Stimulated activated naive CD8-positive, alpha-beta T cell treated with anti-CD3 and anti-CD28 coated beads, Interleukin-15, Interleukin-2, amounts not matched to agents 100 U/mL and 50 U/mL, for 24 hours (primary cell): Measurements from ENCODE around the gene TTC39A.
"Not testable (repeated sequence)": the region's sequence is repeated elsewhere in the genome, so short reads cannot be mapped to it uniquely, and the experiment has no call there.

ENCODE experiments used
- ATAC-seq: fragments of 150-1000 bp; cut with Tn5 transposase; one replicate; pipeline ENCODE4 v1.10.0; 2021
- DNase-seq: peaks from one replicate; pipeline ENCODE4 v3.0.0; 2021

TTC39A gene

DNA sequence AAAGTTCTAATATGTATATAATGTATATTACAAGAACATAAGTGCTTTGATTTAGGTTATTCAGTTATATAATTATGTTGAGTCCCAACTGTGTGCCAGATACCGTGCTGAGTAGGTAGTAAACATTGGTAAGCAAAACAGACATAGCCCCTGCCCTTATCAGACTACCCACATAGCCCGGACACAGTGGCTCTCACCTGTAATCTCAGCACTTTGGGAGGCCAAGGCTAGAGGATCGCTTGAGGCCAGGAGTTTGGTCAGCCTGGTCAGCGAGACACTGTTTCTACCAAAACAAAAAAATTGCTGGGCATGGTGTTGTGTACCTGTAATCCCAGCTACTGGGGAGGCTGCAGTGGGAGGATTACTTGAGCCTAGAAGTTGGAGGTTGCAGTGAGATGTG is 63.6 kb downstream of the TTC39A start:
- ATAC-seq (no peak), DNase-seq (no peak)

DNA sequence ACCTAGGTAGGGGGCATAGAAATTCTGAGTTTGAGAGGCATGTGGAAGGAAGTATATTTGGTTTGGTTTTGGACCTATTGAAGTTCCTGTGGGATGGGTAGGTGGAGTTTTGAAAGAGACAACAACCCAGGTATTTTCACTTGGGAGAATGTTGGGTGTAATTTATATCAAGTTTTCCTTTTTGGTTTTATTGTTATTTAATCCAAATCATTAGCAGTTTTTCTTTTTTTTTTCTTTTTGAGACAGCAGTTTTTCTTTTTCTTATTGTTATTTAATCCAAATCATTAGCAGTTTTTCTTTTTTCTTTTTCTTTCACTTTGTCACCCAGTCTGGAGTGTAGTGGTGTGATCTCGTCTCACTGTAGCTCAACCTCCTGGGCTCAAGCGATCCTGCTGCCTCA is 64.2 kb downstream of the TTC39A start:
- ATAC-seq (no peak), DNase-seq (no peak)

DNA sequence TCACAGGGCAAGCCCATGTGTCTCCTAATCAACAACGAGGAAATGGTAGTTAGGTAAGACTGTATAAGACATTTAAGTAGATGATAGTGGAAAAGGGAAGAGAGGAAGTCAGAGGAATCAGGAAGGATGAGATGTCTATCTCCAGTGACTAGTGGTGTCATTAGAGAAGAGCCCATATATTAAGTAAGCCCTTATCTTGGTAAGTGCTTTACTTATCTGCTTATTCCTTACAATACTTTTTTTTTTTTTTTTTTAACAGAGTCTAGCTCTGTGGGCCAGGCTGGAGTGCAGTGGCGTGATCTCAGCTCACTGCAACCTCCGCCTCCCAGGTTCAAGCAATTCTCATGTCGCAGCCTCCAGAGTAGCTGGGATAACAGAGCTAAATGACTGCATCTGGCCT is 64.7 kb downstream of the TTC39A start:
- DNase-seq, result no peak
- ATAC-seq, result no peak

DNA sequence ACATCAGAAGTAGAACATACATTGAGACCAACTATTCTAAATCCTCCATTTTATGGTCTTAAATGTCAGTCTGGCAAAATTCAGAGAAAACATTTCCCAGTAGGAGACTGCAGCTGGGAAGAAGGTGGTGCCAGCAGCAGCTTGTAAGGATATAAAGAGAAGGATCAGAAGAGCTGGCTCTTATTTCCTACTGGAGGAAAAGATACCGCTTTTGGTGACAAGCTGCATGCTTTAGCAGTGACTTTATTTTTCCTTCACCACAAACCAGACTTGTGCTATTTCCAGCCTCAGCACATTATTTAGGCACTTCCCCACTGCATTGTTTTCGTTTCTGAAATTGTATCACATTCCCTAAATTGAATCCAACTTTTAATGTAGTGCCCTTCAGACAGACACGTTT is 65.9 kb downstream of the TTC39A start:
- DNase-seq (no peak), ATAC-seq (no peak)

DNA sequence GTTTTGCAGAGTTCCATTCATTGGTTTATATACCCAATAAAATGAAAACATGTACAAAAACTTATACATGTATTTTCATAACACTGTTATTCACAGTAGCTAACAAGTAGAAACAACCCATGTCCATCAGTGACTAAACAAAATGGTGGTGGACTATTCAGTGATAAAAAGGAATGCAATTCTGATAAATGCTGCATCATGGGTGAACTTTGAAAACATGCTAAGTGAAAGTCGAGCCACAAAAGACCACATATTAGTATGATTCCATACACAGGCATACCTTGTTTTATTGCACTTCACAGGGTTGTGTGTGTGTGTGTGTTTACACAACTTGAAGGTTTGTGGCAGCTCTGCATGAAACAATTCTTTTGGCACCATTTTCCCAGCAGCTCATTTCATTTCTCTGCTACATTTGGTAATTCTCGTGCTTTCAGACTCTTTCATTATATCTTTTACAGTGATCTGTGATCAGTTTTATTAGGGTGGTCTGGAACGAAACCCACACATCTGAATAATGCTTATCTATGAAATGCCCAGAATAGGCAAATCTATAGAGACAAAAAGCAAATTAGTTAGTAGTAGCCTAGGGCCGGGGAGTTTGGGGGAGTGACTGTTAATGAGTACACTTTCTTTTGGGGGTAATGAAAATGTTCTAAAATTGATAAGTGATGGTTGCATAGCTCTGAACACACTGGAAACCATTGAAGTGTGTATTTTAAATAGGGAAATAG is 67.0 kb downstream of the TTC39A start:
- DNase-seq, result no peak
- no peak for ATAC-seq

DNA sequence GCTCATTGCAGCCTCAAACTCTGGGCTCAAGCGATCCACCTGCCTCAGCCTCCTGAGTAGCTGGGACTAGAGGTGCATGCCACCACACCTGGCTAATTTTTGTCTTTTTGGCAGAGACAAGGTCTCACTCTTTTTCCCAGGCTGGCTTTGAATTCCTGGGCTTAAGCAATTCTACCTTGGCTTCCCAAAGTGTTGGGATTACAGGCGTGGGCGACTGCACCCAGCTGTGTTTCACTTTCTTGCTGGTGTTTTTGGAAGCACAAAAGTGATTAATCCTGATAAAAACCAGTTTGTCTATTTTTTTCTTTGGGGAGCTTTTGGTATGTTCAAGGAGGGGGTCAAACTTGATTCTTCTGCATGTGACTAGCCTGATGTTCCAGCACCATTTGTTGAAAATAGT is 75.0 kb downstream of the TTC39A start:
- ATAC-seq (no peak), DNase-seq (no peak)

DNA sequence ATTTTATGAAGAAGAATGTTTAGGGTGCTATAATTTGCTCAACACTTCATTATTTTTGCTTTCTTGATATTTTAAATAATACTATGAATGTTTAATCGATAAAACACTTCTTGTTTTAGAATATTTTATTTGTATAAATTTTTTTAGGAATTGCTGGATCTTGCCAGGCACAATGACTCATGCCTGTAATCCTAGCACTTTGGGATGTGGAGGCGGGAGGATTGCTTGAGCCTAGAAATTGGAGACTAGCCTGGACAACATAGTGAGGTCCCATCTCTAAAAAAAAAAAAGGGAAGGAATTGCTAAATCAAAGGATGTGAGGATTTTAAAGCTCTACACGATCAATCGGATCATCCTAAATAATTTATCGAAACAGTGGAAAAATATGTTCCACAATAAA is 76.7 kb downstream of the TTC39A start:
- DNase-seq, result no peak
- no peak for ATAC-seq

DNA sequence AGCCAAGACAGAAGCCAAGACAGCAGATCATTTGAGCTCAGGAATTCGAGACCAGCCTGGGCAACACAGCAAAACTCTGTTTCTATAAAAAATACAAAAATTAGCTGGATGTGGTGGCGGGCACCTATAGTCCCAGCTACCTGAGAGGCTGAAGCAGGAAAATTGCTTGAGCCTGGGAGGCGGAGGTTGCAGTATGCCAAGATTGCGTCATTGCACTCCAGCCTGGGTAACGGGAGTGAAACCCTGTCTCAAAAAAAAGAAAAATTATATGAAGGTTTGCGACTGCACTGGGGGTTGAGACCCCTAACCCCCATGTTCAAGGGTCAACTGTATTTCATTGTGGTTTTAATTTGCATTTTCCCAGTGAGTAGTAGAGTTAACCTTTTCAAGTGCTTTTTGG is 78.0 kb downstream of the TTC39A start:
- ATAC-seq, result no peak

DNA sequence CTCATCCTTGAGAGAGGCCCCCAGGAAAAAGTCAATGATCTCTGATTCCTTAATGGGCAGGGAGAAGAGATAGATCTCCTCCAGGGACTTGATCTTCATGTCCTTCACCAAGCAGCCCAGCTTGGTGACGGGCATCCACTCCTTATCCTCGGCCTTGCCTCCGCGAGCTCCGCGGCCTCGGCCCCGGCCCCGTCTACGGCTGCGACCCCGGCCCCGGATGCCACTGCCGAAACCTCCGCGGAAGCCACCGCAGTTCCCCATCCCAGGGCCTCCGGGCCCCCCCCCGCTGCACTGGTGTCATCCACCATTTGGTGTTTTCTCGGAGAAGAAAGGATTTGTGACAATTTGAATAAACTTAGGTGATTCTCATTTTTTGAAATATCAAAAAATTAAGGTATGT is 79.2 kb downstream of the TTC39A start:
- not testable (repeated sequence) for DNase-seq, ATAC-seq

More for the DNA sequence above, 78.0 kb downstream of the TTC39A start:
- DNase-seq, result no peak

DNA sequence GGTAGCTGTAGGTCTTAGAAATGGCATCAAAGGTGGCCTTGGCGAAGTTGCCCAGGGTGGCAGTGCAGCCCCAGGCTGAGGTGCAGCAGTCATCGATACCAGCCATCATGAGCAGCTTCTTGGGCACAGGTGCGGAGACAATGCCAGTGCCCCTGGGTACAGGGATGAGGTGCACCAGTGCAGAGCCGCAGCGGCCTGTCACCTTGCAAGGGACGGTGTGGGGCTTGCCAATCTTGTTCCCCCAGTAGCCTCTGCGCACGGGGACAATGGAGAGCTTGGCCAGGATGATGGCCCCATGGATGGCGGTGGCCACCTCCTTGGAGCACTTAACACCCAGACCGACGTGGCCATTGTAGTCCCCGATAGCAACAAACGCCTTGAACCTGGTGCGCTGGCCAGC is 79.6 kb downstream of the TTC39A start:
- ATAC-seq, DNase-seq: not testable (repeated sequence)

DNA sequence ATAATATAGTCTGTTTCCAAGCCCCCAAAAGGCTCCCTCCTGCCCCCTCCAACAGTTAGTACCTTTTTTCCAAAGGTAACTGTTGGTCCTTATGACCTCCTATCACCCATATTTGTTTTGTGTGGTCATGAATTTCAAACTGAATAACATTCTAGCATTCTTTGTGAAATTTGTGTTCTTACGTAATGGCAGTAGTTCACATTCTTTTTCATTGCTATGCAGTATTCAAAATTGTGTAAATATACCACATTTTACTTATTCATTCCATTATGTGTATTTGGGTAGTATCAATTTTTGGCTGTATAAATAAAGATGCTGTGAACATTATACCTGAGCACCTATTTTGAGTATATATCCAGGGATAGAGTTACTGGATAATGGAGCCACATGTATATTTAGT is 80.9 kb downstream of the TTC39A start:
- ATAC-seq, result no peak
- DNase-seq, result no peak

DNA sequence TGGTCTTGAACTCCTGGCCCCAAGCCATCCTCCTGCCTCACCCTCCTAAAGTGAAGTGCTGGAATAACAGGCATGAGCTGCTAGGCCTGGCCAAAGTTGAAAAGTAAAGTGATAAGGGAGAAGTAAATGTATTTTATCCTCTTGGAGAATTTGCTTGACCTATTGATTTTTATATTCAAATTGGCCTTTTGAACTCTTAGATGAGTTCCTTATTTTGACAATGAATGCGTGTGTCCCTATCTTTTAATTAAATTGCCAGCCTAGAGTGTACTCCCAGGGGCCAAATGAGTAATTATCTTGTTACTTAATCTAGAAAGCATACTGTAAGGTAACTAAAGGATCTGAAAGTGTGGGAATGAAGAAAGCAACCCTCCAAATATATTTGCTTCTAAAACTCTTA is 82.9 kb downstream of the TTC39A start:
- ATAC-seq (no peak), DNase-seq (no peak)

DNA sequence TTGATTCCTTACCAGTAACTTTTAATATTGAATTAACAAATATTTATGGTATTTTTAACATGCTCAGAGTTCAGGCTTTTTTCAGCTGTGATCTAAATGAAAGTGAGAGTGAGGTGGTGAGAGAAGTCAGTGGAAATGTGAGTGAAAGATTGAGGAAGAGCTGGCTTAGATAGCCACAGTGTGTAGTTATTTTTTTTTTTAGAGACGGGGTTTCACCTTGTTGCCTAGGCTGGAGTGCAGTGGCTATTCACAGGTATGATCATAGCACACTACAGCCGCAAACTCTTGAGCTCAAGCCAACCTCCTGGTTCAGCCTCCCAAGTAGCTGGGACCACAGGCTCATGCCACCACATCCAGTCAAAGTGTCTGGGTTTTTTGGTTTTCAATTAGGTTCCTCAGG is 83.3 kb downstream of the TTC39A start:
- ATAC-seq (peak; percentile 65), DNase-seq (no peak)

DNA sequence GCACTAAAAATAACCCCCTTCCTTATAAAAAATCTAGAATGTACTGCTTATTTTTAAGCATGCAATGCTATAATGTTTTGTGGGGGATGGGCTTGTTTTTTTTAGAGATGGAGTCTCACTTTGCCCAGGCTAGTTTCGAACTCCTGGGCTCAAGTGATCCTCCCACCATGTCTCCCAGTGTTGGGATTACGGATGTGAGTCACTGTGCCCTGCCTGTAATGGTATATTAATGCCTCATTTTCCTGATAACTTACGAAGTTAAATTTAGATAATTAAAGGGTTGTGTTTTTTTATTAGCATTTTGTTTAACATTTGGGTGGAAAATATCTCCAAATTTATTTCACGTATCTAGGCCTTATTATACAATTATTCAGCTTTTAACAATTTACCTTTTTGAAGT is 87.8 kb downstream of the TTC39A start:
- ATAC-seq (no peak), DNase-seq (no peak)

DNA sequence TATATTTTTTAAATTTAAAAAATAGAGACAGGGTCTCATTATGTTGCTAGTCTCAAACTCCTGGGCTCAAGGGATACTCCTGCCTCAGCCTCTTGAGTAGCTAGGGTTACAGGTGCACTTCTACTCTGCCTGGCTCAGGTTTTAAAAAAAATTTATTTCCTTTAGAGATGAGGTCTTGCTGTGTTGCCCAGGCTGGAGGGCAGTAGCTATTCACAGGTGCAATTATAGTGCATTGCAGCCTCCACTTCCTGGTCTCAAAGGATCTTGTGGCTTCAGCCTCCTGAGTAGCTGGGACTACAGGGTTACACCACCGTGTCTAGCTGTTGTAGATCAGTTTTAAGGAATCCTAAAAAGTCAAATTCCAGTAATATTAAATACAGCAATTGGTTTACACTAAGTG is 89.2 kb downstream of the TTC39A start:
- ATAC-seq, result no peak
- no peak for DNase-seq

DNA sequence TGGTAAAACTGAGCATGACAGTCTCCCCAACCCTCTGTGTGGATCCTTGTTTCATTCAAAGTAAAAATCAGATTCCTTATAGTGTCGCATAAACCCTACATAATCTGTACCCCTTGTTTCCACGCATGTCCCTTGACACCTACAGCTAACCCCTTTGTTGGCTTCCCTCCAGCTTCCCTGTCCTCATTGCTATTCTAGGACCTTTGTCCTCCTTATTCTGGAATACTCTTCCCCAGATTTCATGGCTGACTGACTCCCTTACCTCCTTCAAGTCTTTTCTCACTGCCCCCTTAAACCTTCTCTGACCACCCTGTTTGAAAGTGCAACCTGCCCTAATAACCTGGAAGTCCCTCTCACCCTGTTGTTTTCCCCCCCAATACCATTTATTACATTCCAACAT is 90.3 kb downstream of the TTC39A start:
- ATAC-seq (no peak), DNase-seq (no peak)

DNA sequence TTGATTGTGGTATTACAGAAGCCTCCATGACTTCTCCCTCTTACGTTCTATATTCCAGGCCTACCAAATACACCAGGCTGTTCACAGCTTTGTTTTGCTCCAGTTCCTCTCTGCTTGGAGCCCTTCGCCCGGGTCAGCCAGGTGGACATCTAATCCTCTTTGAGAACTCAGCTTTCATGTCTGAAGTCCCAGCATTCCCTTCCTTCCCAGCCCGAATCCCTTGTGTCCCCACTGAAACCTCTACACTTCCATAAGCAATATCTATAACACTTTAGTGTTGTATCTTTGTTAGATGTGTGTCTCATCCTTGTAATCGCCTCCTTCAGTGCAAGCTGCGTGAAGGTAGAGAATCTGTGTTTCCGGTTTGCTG is 92.3 kb downstream of the TTC39A start:
- DNase-seq (no peak), ATAC-seq (no peak)

DNA sequence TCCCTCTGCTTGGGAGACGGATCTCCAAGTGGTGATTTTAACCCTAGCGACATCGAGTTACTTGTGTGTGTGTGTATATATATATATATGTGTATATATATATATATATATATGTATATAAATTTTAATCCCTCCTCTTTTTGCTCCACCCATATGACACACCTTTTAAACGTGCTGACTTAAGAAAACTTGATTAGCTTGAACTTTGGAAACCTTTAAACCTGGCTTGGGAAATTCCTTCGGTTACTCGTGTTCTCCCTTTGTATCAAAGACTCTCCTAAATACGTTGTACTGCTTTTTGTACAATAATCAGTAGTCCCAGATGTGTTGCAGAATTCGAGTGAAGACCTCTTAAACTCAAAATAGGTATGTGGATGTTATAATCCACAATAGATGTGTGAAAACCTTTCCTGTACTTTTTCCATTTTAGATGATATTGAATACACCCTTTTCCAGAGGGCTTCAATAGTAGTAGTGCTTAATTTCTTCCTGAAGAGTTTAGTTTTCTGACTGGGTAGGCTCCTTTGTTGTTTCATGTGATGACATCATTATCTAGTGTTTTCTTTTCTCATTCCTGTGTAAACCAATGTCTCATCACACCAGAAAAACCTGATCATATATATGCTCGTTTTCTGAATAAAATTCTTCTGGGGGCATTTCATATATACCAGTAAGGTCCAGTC is 92.9 kb downstream of the TTC39A start:
- DNase-seq (no peak), ATAC-seq (no peak)
